Measurements from ENCODE around the gene HCRTR1.

Gene HCRTR1

GRCh38 chr1:31617218-31617915 lies at the start of gene HCRTR1:
Gene HCRTR1, plus strand, starts transcription at chr1:31617689. Its CDS starts 1,504 bp downstream, at chr1:31619193.
- no peak for TF ChIP-seq CTCF (IDR thresholded peaks at IDR 0.05; ENCODE audit: low read depth, low read length)

GRCh38 chr1:31567956-31568570 lies 49.4 kb upstream of the HCRTR1 start:
- H3K4me3 ChIP-seq (ENCODE audit: low read depth, low read length): no peak overlapping the region
- no peak for TF ChIP-seq CTCF (IDR thresholded peaks at IDR 0.05; ENCODE audit: low read depth, low read length)

More at GRCh38 chr1:31617218-31617915, at the start of gene HCRTR1:
- H3K4me3 ChIP-seq (ENCODE audit: low read depth, low read length): peak within 1 kb of the TSS; percentile 46

GRCh38 chr1:31568895-31569595 lies 48.4 kb upstream of the HCRTR1 start:
- no peak overlapping the region for H3K4me3 ChIP-seq (ENCODE audit: low read depth, low read length)
- TF ChIP-seq CTCF (IDR thresholded peaks at IDR 0.05; ENCODE audit: low read depth, low read length): no peak

DNA sequence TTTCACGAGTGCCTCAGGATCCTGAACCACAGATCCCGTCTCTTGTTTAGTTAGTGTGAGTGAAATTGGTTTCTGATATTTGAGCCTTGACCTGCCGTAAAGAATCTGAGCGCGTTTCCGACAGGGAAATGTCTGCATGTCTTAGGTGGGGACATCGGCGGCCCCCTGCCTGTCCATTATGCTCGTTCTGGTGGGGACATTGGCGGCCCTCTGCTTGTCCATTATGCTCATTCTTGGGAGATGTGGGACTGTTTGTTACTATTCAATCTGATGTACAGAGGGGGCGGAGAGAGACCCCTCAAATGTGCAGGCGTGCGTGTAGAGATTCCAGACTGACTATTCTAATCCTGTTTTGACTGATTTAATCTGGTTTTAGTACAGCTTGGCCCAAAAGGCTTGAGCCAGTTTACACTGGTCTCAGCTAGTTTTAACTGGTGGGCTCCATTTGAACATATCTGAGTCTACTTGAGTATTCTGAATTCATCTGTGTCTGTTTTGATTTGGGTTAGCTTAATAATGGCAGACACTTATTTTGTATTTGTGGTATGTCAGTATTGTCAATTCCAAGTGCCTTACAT lies 47.8 kb upstream of the HCRTR1 start:
- no peak for TF ChIP-seq CTCF (IDR thresholded peaks at IDR 0.05; ENCODE audit: low read depth, low read length)
- no peak overlapping the region for H3K4me3 ChIP-seq (ENCODE audit: low read depth, low read length)

DNA sequence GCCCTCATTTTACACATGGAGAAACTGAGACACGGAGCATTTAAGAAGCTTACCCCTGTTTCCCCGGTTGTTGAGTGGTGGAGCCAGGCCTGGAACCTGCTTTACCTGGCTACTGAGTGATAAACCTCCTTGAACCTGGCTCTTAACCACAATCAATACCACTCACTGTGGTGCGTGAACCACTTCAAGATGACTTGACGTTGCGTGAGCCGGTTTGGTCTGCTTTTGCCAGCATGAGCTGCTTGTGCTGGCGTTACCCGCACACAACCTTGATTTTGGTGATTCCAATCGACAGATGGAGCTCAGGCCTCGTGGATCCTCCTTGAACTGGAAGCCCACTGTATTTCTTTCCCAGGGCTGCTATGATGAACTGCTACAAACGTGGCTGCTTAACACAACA lies 47.3 kb upstream of the HCRTR1 start:
- no peak overlapping the region for H3K4me3 ChIP-seq (ENCODE audit: low read depth, low read length)
- TF ChIP-seq CTCF (IDR thresholded peaks at IDR 0.05; ENCODE audit: low read depth, low read length): no peak

GRCh38 chr1:31570906-31571305 lies 46.6 kb upstream of the HCRTR1 start:
- H3K4me3 ChIP-seq (ENCODE audit: low read depth, low read length): no peak overlapping the region
- no peak for TF ChIP-seq CTCF (IDR thresholded peaks at IDR 0.05; ENCODE audit: low read depth, low read length)
